Astrocyte of the cerebellum (primary cell): Measurements from ENCODE around the gene DSTYK.

ENCODE experiments used
- DNase-seq: peaks from one replicate; pipeline ENCODE4 v3.0.0-alpha.2; 2011; ENCODE audit warnings: low read depth
- H3K4me3 ChIP-seq: 2 replicates; pipeline ENCODE4 v1.5.1; 2011; ENCODE audit warnings: mild to moderate bottlenecking, low read depth, low read length, moderate library complexity
- CTCF ChIP-seq: IDR thresholded peaks from 2 replicates; pipeline ENCODE4 v1.5.1; 2012; ENCODE audit warnings: low read length, low read depth, moderate library complexity, mild to moderate bottlenecking; ENCODE audit errors: missing control alignments
- in situ Hi-C: cut with HindIII; loops from 2 replicates; pipeline ENCODE4 v1.10.0; 2017; ENCODE audit warnings: low sequenced_read_pairs

Gene DSTYK

GRCh38 chr1:205211169-205211838 lies at the start of gene DSTYK:
Gene DSTYK, minus strand, starts transcription at chr1:205211702. Its CDS starts 167 bp downstream, at chr1:205211535.
- in situ Hi-C loops: no loop called here
- no peak for TF ChIP-seq CTCF
- H3K4me3 ChIP-seq: peak within 1 kb of the TSS; percentile 95
- DNase-seq: peak; percentile 92

- H3K4me3 ChIP-seq: no peak overlapping the region
- no peak for TF ChIP-seq CTCF
- no peak for DNase-seq
- in situ Hi-C loops: no loop called here
These were observed 48.5 kb upstream of the DSTYK start for GRCh38 chr1:205259998-205260397.

GRCh38 chr1:205259324-205259832 lies 47.9 kb upstream of the DSTYK start:
- in situ Hi-C loops: no loop called here
- DNase-seq: no peak
- no peak overlapping the region for H3K4me3 ChIP-seq
- TF ChIP-seq CTCF: no peak

- H3K4me3 ChIP-seq: no peak overlapping the region
- no peak for TF ChIP-seq CTCF
- no peak for DNase-seq
- in situ Hi-C loops: no loop called here
These were observed 47.2 kb upstream of the DSTYK start for GRCh38 chr1:205258719-205259118.

GRCh38 chr1:205258261-205258691 lies 46.8 kb upstream of the DSTYK start:
- TF ChIP-seq CTCF: no peak
- in situ Hi-C loops: no loop called here
- DNase-seq: no peak
- no peak overlapping the region for H3K4me3 ChIP-seq

- H3K4me3 ChIP-seq: no peak overlapping the region
- in situ Hi-C loops: no loop called here
- TF ChIP-seq CTCF: no peak
- DNase-seq: no peak
These were observed 46.2 kb upstream of the DSTYK start for GRCh38 chr1:205257735-205258134.
